OCI-LY7 (cell line): Measurements from ENCODE around the gene FKTN. TPM values are rescaled to one million over a fixed set of nuclear protein-coding genes. Genes with fewer than 3 reads are reported as not detected.
"Not testable (repeated sequence)": the region's sequence is repeated elsewhere in the genome, so short reads cannot be mapped to it uniquely, and the experiment has no call there.

Experiments used
- BruUV-seq: library from RNA; stranded (reverse); fragments of 400-500 nt; replicated peaks from 2 replicates; lab custom pipeline; 2021; lab: Mats Ljungman, UMichigan
- CTCF ChIA-PET: fragments of 300-600 bp; sonication (Branson Sonifier 250); formaldehyde crosslinking; loops from one replicate; lab custom pipeline; 2022; ENCODE audit warnings: antibody characterized with exemption; ENCODE audit not compliant: unreplicated experiment; lab: Charles Lee
- POLR2A ChIA-PET: fragments of 300-600 bp; sonication (Branson Sonifier 250); formaldehyde crosslinking; loops from one replicate; lab custom pipeline; 2022; ENCODE audit warnings: antibody characterized with exemption; lab: Charles Lee
- DNase-seq: peaks from one replicate; pipeline ENCODE4 v3.0.0-alpha.2; 2015; ENCODE audit warnings: low spot score
- H2AFZ ChIP-seq: fragments of 200-600 bp; sonication (generic), shearing (Covaris generic); 2 replicates; pipeline ENCODE4 v1.6.1; 2014; ENCODE audit warnings: mild to moderate bottlenecking, antibody characterized with exemption, low read length, moderate library complexity
- H3K27ac ChIP-seq: fragments of 200-600 bp; sonication (generic); 2 replicates; pipeline ENCODE4 v1.5.1; 2014; ENCODE audit warnings: mixed run types, low read depth, mild to moderate bottlenecking, moderate library complexity, low read length, inconsistent platforms; ENCODE audit not compliant: poor library complexity, severe bottlenecking
- H3K36me3 ChIP-seq: fragments of 200-600 bp; sonication (generic); 2 replicates; pipeline ENCODE4 v1.6.1; 2014; ENCODE audit warnings: mild to moderate bottlenecking, antibody characterized with exemption, low read length, moderate library complexity, mixed read lengths; ENCODE audit not compliant: insufficient read depth
- H3K4me1 ChIP-seq: fragments of 200-600 bp; sonication (generic); 2 replicates; pipeline ENCODE4 v1.5.1; 2014; ENCODE audit warnings: mild to moderate bottlenecking, low read length; ENCODE audit not compliant: insufficient read depth, poor library complexity, severe bottlenecking
- H3K4me2 ChIP-seq: fragments of 200-600 bp; sonication (generic); 2 replicates; pipeline ENCODE4 v1.6.1; 2014; ENCODE audit warnings: mild to moderate bottlenecking, low read length
- H3K4me3 ChIP-seq: fragments of 200-600 bp; sonication (generic); 2 replicates; pipeline ENCODE4 v1.5.1; 2014; ENCODE audit warnings: mild to moderate bottlenecking, low read depth, low read length; ENCODE audit not compliant: poor library complexity, severe bottlenecking
- H3K79me2 ChIP-seq: fragments of 200-600 bp; sonication (generic); 2 replicates; pipeline ENCODE4 v1.6.1; 2016; ENCODE audit warnings: low read depth, mild to moderate bottlenecking, low read length, moderate library complexity, mixed read lengths; ENCODE audit not compliant: insufficient read depth
- H3K9me2 ChIP-seq: fragments of 200-600 bp; sonication (generic); 2 replicates; pipeline ENCODE4 v1.6.1; 2016; ENCODE audit warnings: mild to moderate bottlenecking, low read length, mixed read lengths; ENCODE audit not compliant: insufficient read depth
- H3K9me3 ChIP-seq: fragments of 200-600 bp; sonication (generic); 2 replicates; pipeline ENCODE4 v1.6.1; 2014; ENCODE audit warnings: mild to moderate bottlenecking, mixed run types, low read length, mixed read lengths
- H4K20me1 ChIP-seq: fragments of 200-600 bp; sonication (generic); 2 replicates; pipeline ENCODE4 v1.6.1; 2014; ENCODE audit warnings: mild to moderate bottlenecking, antibody characterized with exemption, low read length, moderate library complexity, mixed read lengths; ENCODE audit not compliant: insufficient read depth
- EZH2phosphoT487 ChIP-seq: fragments of 200-600 bp; sonication (generic); IDR thresholded peaks from 2 replicates; pipeline ENCODE4 v1.6.1; 2018; ENCODE audit warnings: low read depth, borderline replicate concordance, mild to moderate bottlenecking, mixed run types, antibody characterized with exemption, low read length, moderate library complexity, mixed read lengths
- intact Hi-C: fragments of 100-400 bp; cut with micrococcal nuclease; formaldehyde crosslinking; loops from one replicate; pipeline ENCODE4 v1.10.0; 2022; ENCODE audit not compliant: unreplicated experiment
- total RNA-seq, 2 experiments: library from RNA; depleted of rRNA in 1 of 2; stranded (reverse); fragments of >200 nt in 1 of 2; shearing (Covaris generic) in 1 of 2; gene quantifications; 2 replicates each; pipeline ENCODE4 v1.2.3, GENCODE V29; 2014 to 2022
- TF ChIP-seq, protein P1 (sequence below): fragments of 200-600 bp; sonication (generic); conservative IDR thresholded peaks from 2 replicates; pipeline ENCODE4 v1.5.1; 2014; ENCODE audit warnings: mild to moderate bottlenecking, antibody characterized with exemption, low read length, moderate library complexity, mixed read lengths

FKTN gene
- total RNA-seq, 2 experiments from 2014 or later: 10.7 to 17.3 TPM

GRCh38 chr9:105554042-105554441 lies 3.9 kb upstream of the FKTN start:
- Histone ChIP-seq H2AFZ (no peak overlapping the region), H3K9me2 (no peaks in the 10 kb centered on the region), H3K27ac (no peak overlapping the region), H3K79me2 (peaks cover 10% of the 10 kb centered on the region; the same call in 1 of the 2 replicates), H3K4me1 (peaks cover 7% of the 10 kb centered on the region), H3K4me2 (no peak overlapping the region), H3K9me3 (no peaks in the 10 kb centered on the region), H3K36me3 (no peaks in the 10 kb centered on the region), H3K4me3 (no peak overlapping the region), H4K20me1 (no peaks in the 10 kb centered on the region)
- DNase-seq: no peak
- intact Hi-C loops: no loop called here
- CTCF ChIA-PET: no interaction called here
- POLR2A ChIA-PET: no interaction called here
- TF ChIP-seq, protein P1, sequence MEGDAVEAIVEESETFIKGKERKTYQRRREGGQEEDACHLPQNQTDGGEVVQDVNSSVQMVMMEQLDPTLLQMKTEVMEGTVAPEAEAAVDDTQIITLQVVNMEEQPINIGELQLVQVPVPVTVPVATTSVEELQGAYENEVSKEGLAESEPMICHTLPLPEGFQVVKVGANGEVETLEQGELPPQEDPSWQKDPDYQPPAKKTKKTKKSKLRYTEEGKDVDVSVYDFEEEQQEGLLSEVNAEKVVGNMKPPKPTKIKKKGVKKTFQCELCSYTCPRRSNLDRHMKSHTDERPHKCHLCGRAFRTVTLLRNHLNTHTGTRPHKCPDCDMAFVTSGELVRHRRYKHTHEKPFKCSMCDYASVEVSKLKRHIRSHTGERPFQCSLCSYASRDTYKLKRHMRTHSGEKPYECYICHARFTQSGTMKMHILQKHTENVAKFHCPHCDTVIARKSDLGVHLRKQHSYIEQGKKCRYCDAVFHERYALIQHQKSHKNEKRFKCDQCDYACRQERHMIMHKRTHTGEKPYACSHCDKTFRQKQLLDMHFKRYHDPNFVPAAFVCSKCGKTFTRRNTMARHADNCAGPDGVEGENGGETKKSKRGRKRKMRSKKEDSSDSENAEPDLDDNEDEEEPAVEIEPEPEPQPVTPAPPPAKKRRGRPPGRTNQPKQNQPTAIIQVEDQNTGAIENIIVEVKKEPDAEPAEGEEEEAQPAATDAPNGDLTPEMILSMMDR: no peak
- no peak for TF ChIP-seq EZH2phosphoT487
- no TSS peak for BruUV-seq

DNA sequence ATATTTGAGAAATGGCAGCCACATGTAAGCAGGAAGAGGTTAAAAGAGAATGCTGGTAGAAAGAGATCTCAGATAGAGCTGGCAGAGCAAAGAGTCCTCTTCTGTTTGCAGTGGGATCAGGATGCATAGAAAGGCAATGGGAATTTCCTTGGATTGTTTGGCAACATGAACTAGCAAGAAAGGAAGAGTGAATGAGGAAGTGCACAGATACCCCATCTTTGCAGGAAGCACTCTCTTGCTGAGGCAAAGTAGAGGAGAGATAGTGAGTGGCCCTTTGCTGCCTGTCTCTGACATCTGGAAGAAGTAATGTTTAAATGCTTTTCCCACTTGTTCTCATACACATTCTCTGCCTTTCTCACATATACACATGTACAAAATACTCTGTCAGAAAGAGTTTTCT lies 14.5 kb downstream of the FKTN start:
- Histone ChIP-seq H3K27ac (no peak overlapping the region), H4K20me1 (no peaks in the 10 kb centered on the region), H3K36me3 (peaks cover 11% of the 10 kb centered on the region), H3K79me2 (no peaks in the 10 kb centered on the region), H3K4me1 (no peaks in the 10 kb centered on the region), H3K4me3 (no peak overlapping the region), H2AFZ (no peak overlapping the region), H3K9me3 (no peaks in the 10 kb centered on the region), H3K9me2 (no peaks in the 10 kb centered on the region), H3K4me2 (no peak overlapping the region)
- ChIA-PET CTCF (no interaction called here), POLR2A (interaction anchor here (0.6 kb wide), 2 partner anchors 52 to 453 kb away, joined by 3 read pairs; no protein-coding TSS in a partner anchor)
- no TSS peak for BruUV-seq
- intact Hi-C loops: no loop called here
- no peak for TF ChIP-seq EZH2phosphoT487
- TF ChIP-seq, protein P1: no peak
- no peak for DNase-seq

GRCh38 chr9:105579952-105580351 lies 22.0 kb downstream of the FKTN start:
- H3K4me2 ChIP-seq, H3K36me3 ChIP-seq, BruUV-seq, H3K4me3 ChIP-seq, H3K79me2 ChIP-seq, H2AFZ ChIP-seq, H3K4me1 ChIP-seq, H3K9me3 ChIP-seq, H3K27ac ChIP-seq, DNase-seq, POLR2A ChIA-PET, CTCF ChIA-PET, intact Hi-C loops, H3K9me2 ChIP-seq, H4K20me1 ChIP-seq: not testable (repeated sequence)

DNA sequence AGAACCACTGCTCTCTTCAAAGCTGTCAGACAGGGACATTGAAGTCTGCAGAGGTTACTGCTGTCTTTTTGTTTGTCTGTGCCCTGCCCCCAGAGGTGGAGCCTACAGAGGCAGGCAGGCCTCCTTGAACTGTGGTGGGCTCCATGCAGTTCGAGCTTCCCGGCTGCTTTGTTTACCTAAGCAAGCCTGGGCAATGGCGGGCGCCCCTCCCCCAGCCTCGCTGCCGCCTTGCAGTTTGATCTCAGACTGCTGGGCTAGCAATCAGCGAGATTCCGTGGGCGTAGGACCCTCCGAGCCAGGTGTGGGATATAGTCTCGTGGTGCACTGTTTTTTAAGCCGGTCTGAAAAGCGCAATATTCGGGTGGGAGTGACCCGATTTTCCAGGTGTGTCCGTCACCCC lies 23.6 kb downstream of the FKTN start:
- H3K9me3 ChIP-seq, DNase-seq, H4K20me1 ChIP-seq, intact Hi-C loops, H3K4me3 ChIP-seq, POLR2A ChIA-PET, H3K9me2 ChIP-seq, H3K79me2 ChIP-seq, H3K4me1 ChIP-seq, H2AFZ ChIP-seq, BruUV-seq, H3K27ac ChIP-seq, H3K36me3 ChIP-seq, CTCF ChIA-PET, H3K4me2 ChIP-seq: not testable (repeated sequence)
